AG04450 (cell line): Measurements from ENCODE around the gene PHF12. TPM values are rescaled to one million over a fixed set of nuclear protein-coding genes. Genes with fewer than 3 reads are reported as not detected.
"Not testable (repeated sequence)": the region's sequence is repeated elsewhere in the genome, so short reads cannot be mapped to it uniquely, and the experiment has no call there.

ENCODE experiments used
- CTCF ChIA-PET: fragments of 300-600, 350-600 bp; formaldehyde crosslinking; extraction: SDS; loops from one replicate; lab custom pipeline; 2022; ENCODE audit warnings: antibody characterized with exemption, inconsistent platforms; lab: Charles Lee
- POLR2A ChIA-PET: fragments of 350-600 bp; formaldehyde crosslinking; extraction: SDS; loops from one replicate; lab custom pipeline; 2021; ENCODE audit warnings: antibody characterized with exemption, inconsistent platforms; lab: Yijun Ruan, JAX
- DNase-seq: peaks from one replicate; pipeline ENCODE4 v3.0.0-alpha.2; 2011; ENCODE audit warnings: low read depth, low spot score
- H3K27ac ChIP-seq: one replicate; pipeline ENCODE4 v1.5.1; 2012; ENCODE audit warnings: low read depth, low read length, control low read depth
- H3K27me3 ChIP-seq: one replicate; pipeline ENCODE4 v1.6.0; 2012; ENCODE audit warnings: low read length; ENCODE audit not compliant: control insufficient read depth, insufficient read depth
- H3K4me3 ChIP-seq: 2 replicates; pipeline ENCODE4 v1.5.1; 2011; ENCODE audit warnings: mild to moderate bottlenecking, low read depth, low read length, control low read depth
- H3K9me3 ChIP-seq: 2 replicates; pipeline ENCODE4 v1.5.1; 2012; ENCODE audit warnings: low read length; ENCODE audit not compliant: control insufficient read depth, insufficient read depth
- CTCF ChIP-seq: IDR thresholded peaks from 2 replicates; pipeline ENCODE4 v1.5.1; 2011; ENCODE audit warnings: low read depth, low read length, control low read depth, inconsistent platforms
- polyA plus RNA-seq: library from polyadenylated mRNA; depleted of rRNA; stranded (reverse); fragments of >200 nt; gene quantifications from 2 replicates; pipeline ENCODE4 v1.2.3, GENCODE V29; 2011

Gene PHF12
- polyA plus RNA-seq, 1 experiment = 13.6 TPM

- Histone ChIP-seq H3K27ac (no peak overlapping the region), H3K4me3 (no peak overlapping the region), H3K27me3 (no peaks in the 10 kb centered on the region), H3K9me3 (no peaks in the 10 kb centered on the region)
- ChIA-PET POLR2A (interaction anchor here (0.6 kb wide), 1 partner anchor 12 kb away, joined by 3 read pairs; no protein-coding TSS in a partner anchor), CTCF (interaction anchor here (0.7 to 1.8 kb wide), 3 partner anchors 16 to 211 kb away, joined by 3 to 6 read pairs (median 4); partner anchors contain the start of gene TLCD1)
- no peak for DNase-seq
- no peak for TF ChIP-seq CTCF
These were observed 14.1 kb downstream of the PHF12 start for GRCh38 chr17:28937044-28937729.

- ChIA-PET POLR2A (no interaction called here), CTCF (interaction anchor here (1.8 kb wide), 1 partner anchor 209 kb away, joined by 6 read pairs; the partner anchor contains the start of gene TLCD1)
- no peak overlapping the region for H3K4me3 ChIP-seq
These were observed 15.4 kb downstream of the PHF12 start for GRCh38 chr17:28935744-28936460.

DNA sequence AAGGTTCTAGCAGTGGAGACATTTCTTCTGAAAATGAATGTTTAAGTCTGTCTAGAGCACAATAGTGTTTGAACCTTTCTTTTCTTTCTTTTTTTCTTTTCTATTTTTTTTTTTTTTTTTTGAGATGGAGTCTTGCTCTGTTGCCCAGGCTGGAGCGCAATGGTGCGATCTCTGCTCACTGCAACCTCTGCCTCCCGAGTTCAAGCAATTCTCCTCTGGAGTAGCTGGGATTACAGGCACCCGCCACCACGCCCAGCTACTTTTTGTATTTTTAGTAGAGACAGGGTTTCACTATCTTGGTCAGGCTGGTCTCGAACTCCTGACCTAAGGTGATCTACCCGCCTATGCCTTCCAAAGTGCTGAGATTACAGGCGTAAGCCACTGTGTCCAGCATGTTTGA lies 16.8 kb downstream of the PHF12 start:
- H3K27me3 ChIP-seq, H3K4me3 ChIP-seq, H3K9me3 ChIP-seq, DNase-seq, POLR2A ChIA-PET, H3K27ac ChIP-seq: not testable (repeated sequence)
- CTCF ChIA-PET = interaction anchor here (1.5 kb wide), 1 partner anchor 171 kb away, joined by 4 read pairs; no protein-coding TSS in a partner anchor

More at GRCh38 chr17:28935744-28936460, 15.4 kb downstream of the PHF12 start:
- Histone ChIP-seq H3K27me3 (no peaks in the 10 kb centered on the region), H3K9me3 (no peaks in the 10 kb centered on the region), H3K27ac (no peak overlapping the region)
- DNase-seq = no peak
- no peak for TF ChIP-seq CTCF

GRCh38 chr17:28929787-28930186 lies 21.5 kb downstream of the PHF12 start:
- Histone ChIP-seq H3K27me3 (no peaks in the 10 kb centered on the region), H3K4me3 (no peak overlapping the region), H3K9me3 (peaks cover 11% of the 10 kb centered on the region), H3K27ac (no peak overlapping the region)
- no peak for TF ChIP-seq CTCF
- ChIA-PET POLR2A (no interaction called here), CTCF (interaction anchor here (0.9 kb wide), 1 partner anchor 13 kb away, joined by 3 read pairs; no protein-coding TSS in a partner anchor)
- DNase-seq = no peak

GRCh38 chr17:28928061-28928460 lies 23.3 kb downstream of the PHF12 start:
- CTCF ChIA-PET = no interaction called here

More at GRCh38 chr17:28928061-28928460, 23.3 kb downstream of the PHF12 start:
- H3K27me3 ChIP-seq = no peaks in the 10 kb centered on the region
- no peak for TF ChIP-seq CTCF
- no peak overlapping the region for H3K27ac ChIP-seq
- H3K9me3 ChIP-seq = peaks cover 11% of the 10 kb centered on the region
- POLR2A ChIA-PET = no interaction called here
- DNase-seq = no peak
- H3K4me3 ChIP-seq = no peak overlapping the region
